Erythroblast (primary cell): ENCODE data around the gene MBD3.

Experiments used
- DNase-seq, 2 experiments: peaks; one replicate each; lab custom pipeline; 2025; lab: John Stamatoyannopoulos, UW
- GATA1 ChIP-seq: IDR thresholded peaks from 2 replicates; pipeline ENCODE4 v1.6.1; 2011; ENCODE audit warnings: low read depth, mild to moderate bottlenecking, control low read depth, low read length, moderate library complexity
- POLR2A ChIP-seq: IDR thresholded peaks from 2 replicates; pipeline ENCODE4 v1.6.1; 2011; ENCODE audit warnings: mild to moderate bottlenecking, low read length

The MBD3 gene

DNA sequence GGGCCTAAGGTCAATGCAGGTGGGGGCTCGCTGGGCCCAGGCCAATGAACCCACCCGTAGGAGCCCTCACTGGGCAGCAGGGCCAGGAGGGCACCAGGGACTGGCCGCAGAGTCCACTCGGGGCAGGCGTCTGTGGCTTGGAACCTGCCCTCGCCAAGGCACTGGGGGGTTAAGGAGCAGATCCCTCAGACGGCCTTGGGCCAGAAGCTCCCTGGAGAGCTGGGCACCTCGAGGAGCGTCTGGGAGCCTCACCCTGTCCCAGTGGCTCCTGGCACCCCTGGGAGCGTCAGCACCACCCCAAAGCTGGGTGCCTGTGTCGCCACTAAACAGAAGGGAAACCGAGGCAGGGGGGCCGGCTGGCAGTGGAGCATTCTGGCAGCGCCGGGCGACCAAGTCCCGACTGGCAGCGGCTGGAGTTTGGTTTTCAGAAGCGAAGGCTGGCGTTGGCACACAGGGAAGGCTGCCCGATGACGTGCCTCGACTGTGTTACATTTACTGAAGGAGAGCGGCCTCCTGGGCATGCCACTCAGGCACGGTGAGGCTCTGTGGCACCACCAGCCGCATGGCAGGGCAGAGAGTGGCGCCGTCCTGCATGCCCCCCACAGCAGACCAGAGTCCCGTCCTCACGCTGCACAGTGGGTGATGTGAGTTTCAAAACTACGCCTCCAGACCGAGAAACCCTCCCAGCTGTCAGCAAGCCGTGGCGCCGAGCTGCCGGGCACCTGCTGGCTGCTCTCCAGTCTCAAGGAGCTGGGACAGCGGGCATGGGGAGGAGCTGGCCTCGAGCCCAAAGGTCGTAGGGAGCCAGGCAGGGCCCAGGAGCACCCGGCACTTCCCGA, 15.4 kb downstream of the MBD3 start:
- TF ChIP-seq POLR2A (no peak), GATA1 (no peak)
- DNase-seq, result no peak

DNA sequence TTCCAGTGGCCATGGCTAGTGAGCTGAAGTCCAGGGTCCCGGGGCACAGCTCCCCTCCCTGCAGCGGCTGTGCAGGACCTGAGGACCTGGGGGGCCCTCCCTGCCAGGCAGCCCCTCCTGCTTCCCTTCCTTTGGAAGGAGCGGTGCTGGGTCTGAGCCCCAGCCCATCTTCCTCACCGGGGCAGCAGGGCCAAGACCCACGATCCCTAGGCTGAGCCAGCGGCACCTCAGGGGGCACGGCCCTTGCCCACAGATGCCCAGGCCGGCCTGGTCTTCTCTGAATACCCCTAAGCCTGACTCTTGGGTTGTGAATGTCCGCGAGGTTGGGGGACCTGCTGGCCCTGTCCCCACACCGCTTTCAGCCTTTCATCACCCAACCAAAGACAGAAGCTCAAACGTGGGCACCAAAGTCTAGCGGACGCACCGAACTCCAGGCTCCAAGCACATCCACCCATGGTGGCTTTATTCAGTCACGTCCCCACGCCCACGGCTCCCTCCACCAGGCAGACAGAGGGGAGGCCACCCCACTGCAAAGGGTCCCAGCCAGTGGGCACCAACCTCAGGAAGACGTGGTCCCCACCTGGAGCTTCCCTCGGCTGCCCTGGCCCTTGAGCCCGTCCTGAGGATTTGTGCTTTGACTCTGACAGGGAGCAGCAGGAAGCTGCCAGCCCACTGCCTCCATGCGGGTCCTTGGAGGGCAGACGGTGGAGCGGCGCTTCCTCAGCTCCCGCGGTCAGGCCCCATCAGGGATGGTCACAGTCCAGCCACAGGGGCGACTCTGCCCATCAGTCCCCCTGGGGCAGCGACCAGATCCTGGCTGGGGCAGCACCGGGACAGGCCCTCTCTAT, 16.2 kb downstream of the MBD3 start:
- DNase-seq, result no peak
- TF ChIP-seq POLR2A (no peak), GATA1 (no peak)

DNA sequence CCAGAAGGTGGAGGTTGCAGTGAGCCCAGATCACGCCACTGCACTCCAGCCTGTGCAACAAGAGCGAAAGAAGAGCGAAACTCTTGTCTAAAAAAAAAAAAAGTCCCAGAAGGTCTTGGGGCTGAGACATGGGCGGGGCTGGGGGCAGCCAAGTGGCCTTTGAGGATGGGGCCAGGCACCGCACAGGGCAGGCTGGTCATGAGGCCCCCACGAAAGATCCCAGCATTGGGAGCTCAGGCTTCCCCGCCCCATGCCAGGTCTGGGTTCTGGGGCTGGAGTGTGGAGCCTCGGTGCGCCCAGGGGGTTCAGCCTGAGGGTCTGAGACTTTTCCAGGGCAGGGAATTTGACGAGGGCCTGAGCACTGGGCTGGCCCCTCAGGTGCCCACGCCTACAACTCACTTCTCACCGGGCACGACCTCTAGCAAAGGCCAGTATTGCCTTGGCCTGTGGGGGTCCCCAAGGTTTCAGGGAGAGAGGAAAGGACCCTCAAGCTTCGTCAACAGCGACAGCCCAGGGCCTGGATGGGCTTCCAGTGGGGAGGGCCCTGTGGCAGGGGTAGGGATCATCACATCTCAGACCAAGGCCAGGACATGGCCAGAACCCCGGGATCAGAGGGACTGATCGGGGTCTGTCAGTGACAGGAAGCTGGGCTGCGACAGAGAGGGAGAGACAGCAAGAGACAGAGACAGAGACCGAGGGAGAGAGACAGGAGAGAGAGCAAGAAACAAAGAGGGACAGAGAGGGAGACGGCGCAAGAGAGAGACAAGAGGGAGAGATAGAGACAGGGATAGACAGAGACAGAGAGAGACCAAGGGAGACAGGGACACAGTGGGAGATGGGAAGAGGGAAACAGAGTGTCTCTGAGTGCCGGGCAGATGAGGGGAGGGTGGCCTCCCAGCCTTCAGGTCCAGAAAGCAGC, 17.1 kb downstream of the MBD3 start:
- no peak for DNase-seq
- no peak for TF ChIP-seq POLR2A
- no peak for TF ChIP-seq GATA1

DNA sequence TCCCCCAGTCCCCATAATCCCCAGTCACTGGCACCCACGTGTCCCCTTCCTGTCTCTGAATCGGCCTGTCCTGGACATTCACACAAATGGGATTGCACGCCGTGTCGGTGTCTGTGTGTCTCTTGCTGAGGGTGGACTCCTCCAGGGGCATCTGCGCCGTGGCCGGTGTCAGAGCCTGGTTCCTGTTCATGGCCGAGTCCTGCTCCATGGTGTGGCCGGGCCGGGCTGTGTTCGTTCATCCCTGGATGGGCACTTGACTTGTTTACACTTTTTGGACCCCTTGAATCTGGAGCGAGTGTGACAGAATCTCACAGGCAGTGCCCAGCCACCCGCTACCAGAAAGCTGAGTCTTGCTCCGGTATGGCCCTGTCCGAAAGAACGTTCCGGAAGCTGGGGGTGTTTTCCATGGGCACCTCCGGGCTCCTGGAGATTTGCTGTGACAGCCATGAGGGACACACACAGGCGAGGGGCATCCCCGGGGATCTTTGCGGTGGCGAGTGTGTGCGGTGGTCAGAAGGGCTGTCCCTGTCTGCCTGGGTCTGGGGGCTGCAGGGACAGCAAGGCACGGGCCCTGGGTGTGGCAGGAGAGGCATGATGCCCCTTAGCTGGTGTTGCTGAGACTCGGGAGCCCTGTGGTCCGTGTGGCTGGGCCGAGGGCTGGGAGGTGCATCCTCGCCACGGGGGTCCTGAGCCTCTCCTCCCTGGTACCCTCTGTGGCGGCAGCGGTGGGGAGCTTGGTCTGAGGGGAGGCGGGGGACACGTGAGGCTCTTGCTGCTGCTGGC, 18.1 kb downstream of the MBD3 start:
- no peak for DNase-seq
- no peak for TF ChIP-seq POLR2A
- TF ChIP-seq GATA1, result no peak

DNA sequence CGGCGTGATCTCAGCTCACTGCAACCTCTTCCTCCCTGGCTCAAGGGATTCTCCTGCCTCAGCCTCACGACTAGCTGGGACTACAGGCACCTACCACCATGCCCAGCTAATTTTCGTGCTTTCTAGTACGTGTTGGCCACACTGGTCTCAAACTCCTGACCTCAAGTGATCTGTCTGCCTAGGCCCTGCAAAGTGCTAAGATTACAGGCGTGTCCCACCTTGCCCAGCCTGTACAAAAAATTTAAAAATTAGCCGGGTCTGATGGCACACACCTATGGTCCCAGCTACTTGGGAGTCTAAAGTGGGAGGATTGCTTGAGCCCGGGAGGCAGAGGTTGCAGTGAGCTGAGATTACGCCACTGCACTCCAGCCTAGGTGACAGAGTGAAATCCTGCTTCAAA, 19.9 kb downstream of the MBD3 start:
- TF ChIP-seq GATA1 (no peak), POLR2A (no peak)
- DNase-seq, result no peak

DNA sequence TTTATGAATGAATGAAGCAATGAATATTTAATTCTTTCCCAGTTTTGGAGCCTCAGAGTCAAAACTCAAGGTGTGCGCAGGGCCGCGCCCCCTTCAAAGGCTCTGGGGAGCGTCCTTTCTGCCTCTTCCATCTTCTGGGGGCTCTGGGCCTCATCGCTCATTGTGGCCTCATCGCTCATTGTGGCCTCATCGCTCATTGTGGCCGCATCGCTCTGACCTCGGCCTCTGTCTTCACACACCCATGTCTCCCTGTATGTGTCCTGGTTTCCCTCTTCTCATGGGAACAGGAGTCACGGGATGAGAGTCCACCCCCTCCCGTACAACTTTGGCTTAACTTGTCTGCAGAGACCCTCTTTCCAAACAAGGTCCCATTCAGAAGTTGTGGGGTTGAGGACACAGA, 21.3 kb downstream of the MBD3 start:
- no peak for DNase-seq
- TF ChIP-seq GATA1 (no peak), POLR2A (no peak)

DNA sequence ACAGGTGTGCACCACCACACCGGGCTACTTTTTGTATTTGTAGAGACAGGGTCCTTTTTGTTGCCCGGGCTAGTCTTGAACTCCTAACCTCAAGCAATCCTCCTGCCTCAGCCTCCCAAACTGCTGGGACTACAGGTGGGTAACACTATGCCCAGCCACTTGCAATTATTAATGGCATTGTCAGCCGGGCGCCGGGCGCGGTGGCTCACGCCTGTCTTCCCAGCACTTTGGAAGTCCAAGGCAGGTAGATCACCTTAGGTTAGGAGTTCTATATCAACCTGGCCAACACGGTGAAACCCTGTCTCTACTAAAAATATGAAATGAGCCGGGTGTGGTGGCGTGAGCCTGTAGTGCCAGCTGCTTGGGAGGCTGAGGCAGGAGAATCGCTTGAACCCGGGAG, 21.8 kb downstream of the MBD3 start:
- TF ChIP-seq POLR2A (no peak), GATA1 (no peak)
- DNase-seq, result no peak

DNA sequence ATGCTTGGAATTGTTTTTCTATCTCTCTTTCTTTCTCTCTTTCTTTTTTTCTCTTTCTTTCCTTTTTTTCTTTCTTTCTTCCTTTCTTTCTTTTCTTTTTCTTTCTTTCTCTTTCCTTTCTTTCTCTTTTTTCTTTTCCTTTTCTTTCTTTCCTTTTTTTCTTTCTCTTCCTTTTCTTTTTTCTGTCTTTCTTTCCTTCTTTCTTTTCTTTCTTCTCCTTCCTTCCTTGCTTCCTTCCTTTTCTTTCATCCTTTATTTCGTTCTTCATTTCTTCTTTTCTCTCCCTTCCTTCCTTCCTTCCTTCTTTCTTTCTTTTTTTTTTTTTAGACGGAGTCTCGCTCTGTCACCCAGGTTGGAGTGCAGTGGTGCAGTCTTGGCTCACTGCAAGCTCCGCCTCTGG, 22.7 kb downstream of the MBD3 start:
- DNase-seq, result no peak
- TF ChIP-seq GATA1, result no peak
- TF ChIP-seq POLR2A, result no peak

DNA sequence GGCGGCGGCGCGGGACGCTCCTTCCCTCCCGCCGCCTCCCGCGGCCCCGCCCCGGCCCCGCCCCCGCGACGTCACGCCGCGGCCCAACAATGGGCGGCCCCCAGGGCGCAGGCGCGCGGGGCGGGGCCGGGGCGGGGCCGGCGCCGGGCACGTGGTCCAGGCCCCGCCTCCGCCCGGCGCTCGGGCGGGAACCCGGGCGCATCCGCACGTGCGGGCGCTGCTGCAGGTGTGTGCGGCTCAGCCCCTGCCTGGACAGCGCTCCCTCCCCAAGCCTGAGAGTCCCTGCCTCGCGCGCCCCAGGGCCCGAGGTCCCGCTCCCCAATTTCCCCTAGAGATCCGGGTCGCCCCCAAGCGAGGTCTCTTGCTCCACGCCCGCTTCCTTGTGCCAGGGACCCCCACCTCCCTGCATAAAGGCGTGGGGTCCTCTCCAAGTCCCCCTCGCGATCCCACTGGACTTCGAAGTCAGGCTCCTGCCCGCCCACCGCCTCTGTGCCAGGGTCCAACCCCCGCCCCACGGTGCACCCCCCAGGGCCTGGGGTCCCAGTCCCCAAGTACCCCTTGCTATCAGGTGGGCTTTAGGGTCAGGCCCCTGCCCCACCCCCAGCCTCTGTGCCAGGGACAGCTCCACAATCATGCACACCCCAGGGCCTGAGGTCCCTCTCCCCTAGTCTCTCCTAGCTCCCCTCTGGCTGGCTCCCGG, 24.2 kb downstream of the MBD3 start, which contains the start of gene MEX3D:
Gene MEX3D (minus strand): TSS at position 6 of the 700 bp plus-strand sequence. CDS start 267 bp downstream, outside the sequence.
- no peak for TF ChIP-seq POLR2A
- no peak for TF ChIP-seq GATA1
- DNase-seq, result peak; percentile 84 to 93

DNA sequence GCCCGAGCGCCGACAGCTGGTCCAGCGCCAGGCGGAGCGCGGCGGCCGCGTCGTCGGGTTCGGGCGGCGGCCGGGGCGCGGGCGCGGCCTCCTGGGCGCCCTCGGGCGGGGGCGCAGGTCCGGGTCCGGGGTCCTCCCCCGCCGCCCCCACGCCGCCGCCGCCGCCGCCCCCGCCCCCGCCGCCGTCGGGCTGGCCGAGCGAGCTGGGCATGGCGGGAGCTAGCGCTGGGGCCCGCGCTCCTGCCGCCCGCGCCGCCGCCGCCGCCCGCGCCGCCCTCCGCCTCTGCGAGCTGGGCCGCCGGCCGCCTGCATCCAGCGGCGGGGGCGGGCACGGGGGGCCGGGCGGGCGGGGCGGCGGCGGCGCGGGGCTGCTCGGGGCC, 24.8 kb downstream of the MBD3 start:
- TF ChIP-seq GATA1, result no peak
- no peak for TF ChIP-seq POLR2A
- no peak for DNase-seq

DNA sequence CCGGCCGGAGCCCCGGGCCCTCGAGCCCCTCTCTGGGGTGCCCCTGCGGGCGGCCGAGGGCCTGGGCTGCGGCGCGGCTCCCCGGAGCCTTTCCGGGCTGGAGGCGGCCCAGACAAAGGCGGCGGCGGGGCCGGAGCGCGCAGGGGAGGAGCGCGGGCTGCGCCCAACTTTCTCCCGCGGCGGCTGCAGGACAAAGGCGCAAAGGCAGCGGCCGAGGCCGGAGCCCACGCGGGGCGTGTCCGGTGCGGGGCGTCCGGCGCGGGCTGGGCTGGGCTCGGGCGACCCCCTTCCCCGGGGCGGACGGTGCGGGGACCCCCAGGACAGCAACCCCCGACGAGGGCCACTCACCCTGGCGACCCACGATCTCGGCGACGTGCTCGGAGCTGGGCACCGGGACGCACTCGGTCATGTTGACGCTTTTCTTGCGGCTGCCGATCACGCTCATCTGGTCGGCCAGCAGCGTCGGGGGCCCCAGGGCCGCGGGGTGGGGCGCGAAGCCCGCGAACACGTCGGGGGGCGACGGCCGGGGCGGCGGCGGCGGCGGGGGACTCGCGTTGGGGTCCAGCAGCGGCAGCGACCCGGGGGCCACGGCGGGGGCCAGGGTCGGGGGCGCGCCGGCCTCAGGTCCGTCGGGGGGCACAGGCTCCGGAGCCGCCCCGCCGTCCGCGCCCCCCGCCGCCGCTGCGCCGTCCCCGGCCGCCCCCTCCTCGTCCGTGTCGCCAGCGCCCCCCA, 25.4 kb downstream of the MBD3 start:
- DNase-seq, result peak in 1 of 2 experiments; percentile 48
- TF ChIP-seq POLR2A, result no peak
- TF ChIP-seq GATA1, result no peak
